Measurements from ENCODE around the gene DUSP15.
"Not testable (repeated sequence)": the region's sequence is repeated elsewhere in the genome, so short reads cannot be mapped to it uniquely, and the experiment has no call there.

DUSP15 gene

DNA sequence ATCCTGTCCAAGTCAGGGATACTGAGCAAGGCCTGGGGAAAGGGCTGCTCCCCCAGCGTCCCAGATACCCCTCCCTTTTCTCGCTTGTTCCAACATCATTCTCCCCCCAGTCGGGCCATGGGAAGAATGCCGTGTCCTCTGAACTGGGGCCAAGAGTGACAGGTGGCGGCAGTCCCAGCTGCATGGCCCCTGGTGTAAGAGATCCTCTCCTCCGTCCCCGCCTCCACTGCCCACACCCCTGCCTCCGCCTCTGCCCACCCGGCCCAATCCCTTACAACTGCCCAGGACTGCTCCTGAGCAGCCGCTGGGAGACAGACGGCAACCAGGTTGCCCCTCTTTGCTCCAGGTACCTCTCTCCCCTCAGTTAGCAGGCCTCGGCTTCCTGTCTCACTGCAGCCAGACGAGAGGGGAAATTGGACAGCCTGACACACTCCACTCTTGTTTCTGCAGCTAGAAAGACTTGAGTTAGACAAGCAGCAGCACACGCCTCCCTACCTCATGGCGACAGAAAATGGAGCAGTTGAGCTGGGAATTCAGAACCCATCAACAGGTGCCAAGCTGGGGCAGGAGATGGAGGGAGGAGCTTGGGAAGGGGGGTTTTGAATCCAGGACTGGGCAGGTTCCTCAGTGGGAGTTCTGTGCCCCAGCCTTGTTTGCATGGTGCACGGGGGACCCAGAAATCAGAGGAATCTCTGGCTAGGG lies 51.1 kb downstream of the DUSP15 start, which contains the start of gene MYLK2:
MYLK2 (plus strand) TSS at position 274 of the 702 bp plus-strand sequence; CDS start at position 499, 225 bp downstream.
- no peak for DNase-seq

DNA sequence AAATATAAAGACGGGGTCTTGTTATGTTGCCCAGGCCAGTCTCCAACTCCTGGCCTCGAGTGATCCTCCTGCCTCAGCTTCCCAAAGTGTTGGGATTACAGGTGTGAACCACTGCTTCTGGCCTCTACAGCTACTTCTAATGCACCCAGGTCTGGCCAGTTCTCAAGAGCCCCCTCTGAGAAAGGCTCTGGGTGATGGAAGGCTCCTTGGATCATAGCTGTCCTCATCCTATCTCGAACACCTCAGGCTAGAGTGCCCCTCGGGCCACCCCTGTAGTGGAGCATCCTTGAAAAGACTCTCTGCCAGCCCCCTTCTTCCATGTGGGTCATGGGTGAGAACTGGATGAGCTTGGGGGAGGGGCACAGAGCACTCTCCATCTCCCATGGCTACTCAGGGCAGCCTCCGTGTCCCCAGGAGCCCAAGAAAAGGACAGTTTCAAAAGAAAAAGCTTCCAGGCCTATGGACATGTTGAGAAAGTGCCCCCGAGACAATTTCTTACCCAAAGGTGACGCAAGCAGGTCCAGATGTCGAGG lies 51.9 kb downstream of the DUSP15 start:
- DNase-seq: no peak

- DNase-seq: no peak
Measured at GRCh38 chr20:31817461-31817860, 52.9 kb downstream of the DUSP15 start.

DNA sequence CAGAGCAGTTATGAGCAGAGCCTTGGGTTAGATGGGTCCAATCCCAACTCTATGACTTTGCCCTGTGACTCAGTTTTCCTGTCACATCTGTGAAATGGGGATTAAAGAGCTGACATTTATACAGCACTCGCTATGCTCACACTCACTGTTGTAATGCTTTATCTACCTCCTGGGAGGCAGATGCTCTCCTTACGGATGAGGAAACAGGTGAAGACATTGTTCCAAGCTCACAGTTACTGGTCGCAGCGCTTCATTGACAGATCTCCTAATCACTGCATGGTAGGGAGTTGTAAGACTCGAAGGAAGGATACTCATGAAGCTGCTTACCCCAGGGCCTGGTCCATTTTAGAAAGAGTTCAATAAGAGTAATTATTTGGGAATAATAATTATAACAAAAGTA lies 54.1 kb downstream of the DUSP15 start:
- DNase-seq: no peak

GRCh38 chr20:31815408-31816188 lies 54.7 kb downstream of the DUSP15 start:
- no peak for DNase-seq

DNA sequence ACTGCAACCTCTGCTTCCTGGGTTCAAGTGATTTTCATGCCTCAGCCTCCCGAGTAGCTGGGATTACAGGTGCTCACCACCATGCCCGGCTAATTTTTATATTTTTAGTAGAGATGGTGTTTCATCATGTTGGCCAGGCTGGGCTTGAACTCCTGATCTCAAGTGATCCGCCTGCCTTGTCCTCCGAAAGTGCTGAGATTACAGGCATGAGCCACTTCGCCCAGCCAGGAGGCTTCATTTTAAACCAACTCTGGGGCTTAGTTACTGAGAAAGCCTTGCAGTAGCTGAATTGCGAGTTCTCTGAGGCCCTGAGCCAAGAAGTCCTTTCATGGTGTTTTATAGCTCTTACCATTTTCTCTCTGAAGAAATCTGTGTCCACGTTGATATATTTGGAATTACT lies 56.2 kb downstream of the DUSP15 start:
- DNase-seq: not testable (repeated sequence)

- DNase-seq: no peak
Measured at GRCh38 chr20:31813611-31814010, 56.7 kb downstream of the DUSP15 start.

GRCh38 chr20:31811796-31812728 lies 58.3 kb downstream of the DUSP15 start:
- no peak for DNase-seq

- no peak for DNase-seq
Measured at GRCh38 chr20:31811198-31811597, 59.1 kb downstream of the DUSP15 start.

Data from CD4-positive, alpha-beta T cell treated with Interleukin-4 for 1 hour (primary cell).